K562 (cell line): Measurements from ENCODE around the gene KCNK4. TPM values are rescaled to one million over a fixed set of nuclear protein-coding genes. Genes with fewer than 3 reads are reported as not detected.

Experiments
- ATF6 ChIP-seq: sonication (generic); formaldehyde crosslinking; IDR thresholded peaks from 2 replicates; pipeline ENCODE4 v1.4.0; 2020; ENCODE audit warnings: mild to moderate bottlenecking, missing genetic modification reagents
- CBX3 ChIP-seq, 2 experiments: IDR thresholded peaks; 1 replicate in 1 of 2; 2 replicates in 1 of 2; pipeline ENCODE4 v1.6.1; 2012; ENCODE audit warnings: inconsistent platforms in 2 of 2, low read length in 2 of 2, borderline replicate concordance in 1 of 2, control low read depth in 1 of 2
- CSDE1 ChIP-seq, 2 experiments: fragments of 450-650 bp; IDR thresholded peaks; 2 replicates each; pipeline ENCODE4 v1.6.1; 2016; ENCODE audit warnings: mild to moderate bottlenecking in 1 of 2
- CTCF ChIP-seq, 3 experiments: IDR thresholded peaks in 2 of 3; conservative IDR thresholded peaks in 1 of 3; 2 replicates each; pipeline ENCODE4 v1.5.1; 2011 to 2012; ENCODE audit warnings: low read length in 3 of 3, mild to moderate bottlenecking in 3 of 3, control low read depth in 2 of 3, improper control_type of control experiment in 1 of 3, inconsistent platforms in 1 of 3, low read depth in 1 of 3, mixed read lengths in 1 of 3, moderate library complexity in 1 of 3; ENCODE audit not compliant: insufficient read depth in 2 of 3
- E2F6 ChIP-seq, 2 experiments: IDR thresholded peaks; 2 replicates each; pipeline ENCODE4 v1.6.1; 2011; ENCODE audit warnings: borderline replicate concordance in 1 of 2, control low read depth in 1 of 2, low read depth in 1 of 2, low read length in 1 of 2, mild to moderate bottlenecking in 1 of 2, mixed read lengths in 1 of 2, moderate library complexity in 1 of 2; ENCODE audit not compliant: insufficient read depth in 1 of 2, insufficient read length in 1 of 2, poor library complexity in 1 of 2, severe bottlenecking in 1 of 2; ENCODE audit errors: extremely low read depth in 1 of 2
- ETS1 ChIP-seq: conservative IDR thresholded peaks from 2 replicates; pipeline ENCODE4 v1.6.1; 2011; ENCODE audit warnings: low read depth, mild to moderate bottlenecking, low read length; ENCODE audit not compliant: control insufficient read depth
- FIP1L1 ChIP-seq: fragments of 200-400 bp; formaldehyde crosslinking; IDR thresholded peaks from 2 replicates; pipeline ENCODE4 v1.6.1; 2018; ENCODE audit warnings: mild to moderate bottlenecking, low read depth, low read length; ENCODE audit not compliant: poor library complexity, severe bottlenecking
- HLTF ChIP-seq: fragments of 450-650 bp; IDR thresholded peaks from 2 replicates; pipeline ENCODE4 v1.6.1; 2016
- ILK ChIP-seq: fragments of 450-650 bp; IDR thresholded peaks from 2 replicates; pipeline ENCODE4 v1.6.1; 2016; ENCODE audit warnings: missing genetic modification characterization, low read depth, mild to moderate bottlenecking, missing compliant biosample characterization, moderate library complexity, borderline replicate concordance
- RB1 ChIP-seq: fragments of 450-650 bp; IDR thresholded peaks from 2 replicates; pipeline ENCODE4 v1.6.1; 2017; ENCODE audit warnings: low read depth, mild to moderate bottlenecking
- SAP30 ChIP-seq: fragments of 200-600 bp; sonication (generic); IDR thresholded peaks from 2 replicates; pipeline ENCODE4 v1.6.1; 2012; ENCODE audit warnings: borderline replicate concordance, low read depth, mild to moderate bottlenecking, moderate library complexity, low read length, control low read depth, inconsistent platforms; ENCODE audit not compliant: insufficient read depth, poor library complexity, severe bottlenecking
- SMAD4 ChIP-seq: fragments of 250-450 bp; sonication (Bioruptor Pico); conservative IDR thresholded peaks from 2 replicates; pipeline ENCODE4 v1.8.0; 2021; ENCODE audit warnings: inconsistent platforms, mild to moderate bottlenecking, moderate library complexity
- TAF1 ChIP-seq: IDR thresholded peaks from 2 replicates; pipeline ENCODE4 v1.6.1; 2011; ENCODE audit warnings: mild to moderate bottlenecking, low read length, moderate library complexity; ENCODE audit not compliant: insufficient read depth, control insufficient read depth, severe bottlenecking; ENCODE audit errors: extremely low read depth
- TCF7L2 ChIP-seq: fragments of 150-350 bp; IDR thresholded peaks from 2 replicates; pipeline ENCODE4 v1.6.1; 2016; ENCODE audit warnings: low read depth, mild to moderate bottlenecking, low read length, moderate library complexity
- ZBED1 ChIP-seq: IDR thresholded peaks from 2 replicates; pipeline ENCODE4 v1.6.1; 2014
- ZNF23 ChIP-seq: fragments of 250-450 bp; sonication (Bioruptor Pico); IDR thresholded peaks from 2 replicates; pipeline ENCODE4 v1.4.0; 2020; ENCODE audit warnings: mild to moderate bottlenecking
- ZNF655 ChIP-seq: fragments of 250-450 bp; sonication (Bioruptor Pico); IDR thresholded peaks from 2 replicates; pipeline ENCODE4 v1.5.0; 2021
- polyA plus RNA-seq, 8 experiments: library from polyadenylated mRNA; depleted of rRNA in 4 of 8; stranded (reverse) in 5 of 8; unstranded in 3 of 8; fragments of >200 nt; fragmentation: Nextera tagmentation in 2 of 8; fragmentation: Illumina TruSeq in 1 of 8; extraction: Ambion mirVana in 2 of 8; extraction: Trizol in 1 of 8; gene quantifications; 2 replicates each; pipeline versions ENCODE4 v1.2.1 to v1.2.3, GENCODE V29; 2011 to 2014; ENCODE audit warnings: inconsistent platforms in 1 of 8, missing spikeins in 1 of 8
- total RNA-seq, 7 experiments: library from RNA; depleted of rRNA in 6 of 7; stranded (reverse); fragments of >200 nt in 6 of 7; fragmentation: Illumina TruSeq in 2 of 7; extraction: Trizol in 2 of 7; gene quantifications; 2 replicates each; pipeline versions ENCODE4 v1.2.1 to v1.2.3, GENCODE V29; 2011 to 2021; ENCODE audit warnings: low replicate concordance in 1 of 7

KCNK4 gene
- total and polyA plus RNA-seq, 9 of the 15 experiments (the other 6 are each of a cell fraction or from before 2014, with no cell fraction given), result not detected

- peak; percentile 60 to 78 (median 63) for TF ChIP-seq CTCF (IDR thresholded peaks at IDR 0.05 in 2 of 3, conservative IDR thresholded peaks at IDR 0.05 in 1 of 3; ENCODE audit: insufficient read depth in 2 of 3, low read depth in 1 of 3, low read length in 3 of 3)
- TF ChIP-seq ETS1, result peak; percentile 56; the same call in 1 of the 2 replicates
- TF ChIP-seq ZBED1, result peak; percentile 36; the same call in 1 of the 2 replicates
- TF ChIP-seq HLTF, result peak; percentile 39; the same call in 1 of the 2 replicates
- TF ChIP-seq ZNF655 (CRISPR knock-in tag), result no peak
- TF ChIP-seq SAP30, result no peak
- 0 out of 2 replicates have a peak, but pooled peaks have one; percentile 41 for TF ChIP-seq ATF6 (CRISPR knock-in tag)
- TF ChIP-seq SMAD4, result peak; percentile 59; the same call in 1 of the 2 replicates
- no peak for TF ChIP-seq TCF7L2
- no peak for TF ChIP-seq ILK (tag)
- TF ChIP-seq CSDE1 (IDR thresholded peaks at IDR 0.05), result no peak
- peak; percentile 3 for TF ChIP-seq FIP1L1
- 0 out of 3 replicates have a peak, but pooled peaks of 1 of the 2 experiments have one; percentile 31 for TF ChIP-seq CBX3 (IDR thresholded peaks at IDR 0.05; ENCODE audit: borderline replicate concordance in 1 of 2, low read length in 2 of 2)
- no peak for TF ChIP-seq ZNF23 (CRISPR knock-in tag)
- peak; percentile 55; the same call in 1 of the 2 replicates for TF ChIP-seq RB1
- TF ChIP-seq E2F6 (IDR thresholded peaks at IDR 0.05; ENCODE audit: borderline replicate concordance in 1 of 2, extremely low read depth in 1 of 2, insufficient read depth in 1 of 2, insufficient read length in 1 of 2, low read depth in 1 of 2, low read length in 1 of 2, poor library complexity in 1 of 2, severe bottlenecking in 1 of 2), result peak in 1 of 2 experiments; percentile 60
- TF ChIP-seq TAF1, result peak; percentile 78
Measured at GRCh38 chr11:64251016-64251752, 39.9 kb upstream of the KCNK4 start, which contains the start of gene PLCB3 (continued).
